ENCODE measurements around the gene IRF6.

- TF ChIP-seq CTCF (conservative IDR thresholded peaks at IDR 0.05 in 1 of 2, IDR thresholded peaks at IDR 0.05 in 1 of 2; ENCODE audit: low read depth in 1 of 2, low read length in 2 of 2): no peak
- TF ChIP-seq EZH2 (IDR thresholded peaks at IDR 0.05; ENCODE audit: low read length, missing control alignments): no peak
These were observed 37.6 kb downstream of the IRF6 start for GRCh38 chr1:209768354-209768774.

Measured in fibroblast of lung (primary cell).